Right forelimb (tissue), 1 donor: ENCODE measurements around the gene AQP12A.
"Not testable (repeated sequence)": the region's sequence is repeated elsewhere in the genome, so short reads cannot be mapped to it uniquely, and the experiment has no call there.

ENCODE experiments used
- DNase-seq: peaks from one replicate; pipeline ENCODE4 v3.0.0-alpha.2; 2018

The AQP12A gene

GRCh38 chr2:240689975-240690374, 1.7 kb upstream of the AQP12A start:
- no peak for DNase-seq

- not testable (repeated sequence) for DNase-seq
These were observed 1.1 kb upstream of the AQP12A start for GRCh38 chr2:240690421-240691074.

- not testable (repeated sequence) for DNase-seq
These were observed 615 bp upstream of the AQP12A start for GRCh38 chr2:240691075-240691427.

- not testable (repeated sequence) for DNase-seq
These were observed 1.2 kb downstream of the AQP12A start for GRCh38 chr2:240692583-240693561.

GRCh38 chr2:240694304-240694703, 2.6 kb downstream of the AQP12A start:
- DNase-seq = not testable (repeated sequence)

GRCh38 chr2:240695593-240695992, 3.9 kb downstream of the AQP12A start:
- DNase-seq = not testable (repeated sequence)

GRCh38 chr2:240696469-240696868, 4.8 kb downstream of the AQP12A start:
- not testable (repeated sequence) for DNase-seq

- not testable (repeated sequence) for DNase-seq
These were observed 7.3 kb downstream of the AQP12A start for GRCh38 chr2:240698852-240699561.

- DNase-seq = peak; percentile 40
These were observed 8.2 kb downstream of the AQP12A start for GRCh38 chr2:240699835-240700234.

- DNase-seq = not testable (repeated sequence)
These were observed 8.9 kb downstream of the AQP12A start for GRCh38 chr2:240700616-240701015.

GRCh38 chr2:240701091-240701735, 9.5 kb downstream of the AQP12A start:
- no peak for DNase-seq

- DNase-seq = no peak
These were observed 10.3 kb downstream of the AQP12A start for GRCh38 chr2:240701736-240702639.

GRCh38 chr2:240702640-240703011, 11.0 kb downstream of the AQP12A start:
- no peak for DNase-seq

GRCh38 chr2:240703417-240704341, 12.0 kb downstream of the AQP12A start:
- DNase-seq = no peak

- no peak for DNase-seq
These were observed 13.0 kb downstream of the AQP12A start for GRCh38 chr2:240704651-240705050.

- no peak for DNase-seq
These were observed 13.6 kb downstream of the AQP12A start for GRCh38 chr2:240705204-240705791.

- DNase-seq = no peak
These were observed 15.5 kb downstream of the AQP12A start for GRCh38 chr2:240707043-240707756.

GRCh38 chr2:240707821-240708220, 16.2 kb downstream of the AQP12A start:
- DNase-seq = no peak

GRCh38 chr2:240708457-240708856, 16.8 kb downstream of the AQP12A start:
- DNase-seq = no peak
